Renal pelvis (tissue), 12 donors: ENCODE data around the gene PRSS21. TPM values are rescaled to one million over a fixed set of nuclear protein-coding genes. Genes with fewer than 3 reads are reported as not detected.

Experiments
- DNase-seq: peaks from one replicate; pipeline ENCODE4 v3.0.0-alpha.2; 2013
- long read RNA-seq, 16 experiments: transcript quantifications; one replicate each; lab custom pipeline, GENCODE V29; 2026
- polyA plus RNA-seq, 3 donors: library from polyadenylated mRNA; unstranded; fragments of 120-200 nt; gene quantifications; one replicate each; pipeline ENCODE4 v1.2.1, GENCODE V29; 2013; ENCODE audit not compliant: insufficient read length in 3 of 3

Gene PRSS21, protein sequence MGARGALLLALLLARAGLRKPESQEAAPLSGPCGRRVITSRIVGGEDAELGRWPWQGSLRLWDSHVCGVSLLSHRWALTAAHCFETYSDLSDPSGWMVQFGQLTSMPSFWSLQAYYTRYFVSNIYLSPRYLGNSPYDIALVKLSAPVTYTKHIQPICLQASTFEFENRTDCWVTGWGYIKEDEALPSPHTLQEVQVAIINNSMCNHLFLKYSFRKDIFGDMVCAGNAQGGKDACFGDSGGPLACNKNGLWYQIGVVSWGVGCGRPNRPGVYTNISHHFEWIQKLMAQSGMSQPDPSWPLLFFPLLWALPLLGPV
- polyA plus RNA-seq: under 1 TPM in 1 of 3 donors, not detected in 2; 0.38 TPM
- long read RNA-seq, donor 1: 0 reads
- long read RNA-seq, donor 2: 0 reads
- long read RNA-seq, donor 3: 0 reads
- long read RNA-seq, donor 4: 0 reads
- long read RNA-seq, donor 5: 0 reads
- long read RNA-seq, donor 6: 0 reads
- long read RNA-seq, donor 7: 0 reads
- long read RNA-seq, donor 8: 0 reads
- long read RNA-seq, donor 9: 0 reads
- long read RNA-seq, donor 10: 0 reads
- long read RNA-seq, donor 11: 0 reads
- long read RNA-seq, donor 12, partial matches to known transcripts: 0 of 1 reads
- long read RNA-seq, donor 12, other reads (novel, unspliced or antisense): 0 of 1 reads
- long read RNA-seq, donor 13: 0 reads
- long read RNA-seq, donor 14: 0 reads
- long read RNA-seq, donor 15: 0 reads
- long read RNA-seq, donor 16: 0 reads

DNA sequence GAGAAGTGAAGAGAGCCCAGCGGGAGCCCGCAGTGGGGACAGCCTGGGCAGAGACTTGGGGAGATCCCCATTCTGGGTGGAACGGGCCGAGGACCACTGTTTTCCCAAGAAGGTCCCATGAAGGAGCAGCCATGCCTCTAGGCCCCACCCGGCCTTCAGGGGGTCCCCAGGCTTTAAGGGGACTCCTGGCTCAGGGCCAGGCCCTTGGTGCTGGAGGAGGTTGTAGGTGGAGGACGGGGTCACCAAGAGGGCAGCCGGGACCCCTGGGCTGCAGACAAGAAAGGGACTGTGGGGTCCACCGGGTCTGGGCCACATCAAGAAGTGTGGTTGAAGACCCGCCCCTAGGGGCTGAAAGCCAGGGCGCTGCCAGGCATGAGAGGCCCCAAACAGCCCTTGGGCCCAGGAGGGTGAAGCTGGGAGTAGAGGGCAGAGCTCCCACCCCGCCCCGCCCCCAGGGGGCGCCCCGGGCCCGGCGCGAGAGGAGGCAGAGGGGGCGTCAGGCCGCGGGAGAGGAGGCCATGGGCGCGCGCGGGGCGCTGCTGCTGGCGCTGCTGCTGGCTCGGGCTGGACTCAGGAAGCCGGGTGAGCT lies at the start of gene PRSS21:
TSS of gene PRSS21 (plus strand) at position 487 of the 589 bp plus-strand sequence. CDS start at position 519, 32 bp downstream.
- DNase-seq: no peak

DNA sequence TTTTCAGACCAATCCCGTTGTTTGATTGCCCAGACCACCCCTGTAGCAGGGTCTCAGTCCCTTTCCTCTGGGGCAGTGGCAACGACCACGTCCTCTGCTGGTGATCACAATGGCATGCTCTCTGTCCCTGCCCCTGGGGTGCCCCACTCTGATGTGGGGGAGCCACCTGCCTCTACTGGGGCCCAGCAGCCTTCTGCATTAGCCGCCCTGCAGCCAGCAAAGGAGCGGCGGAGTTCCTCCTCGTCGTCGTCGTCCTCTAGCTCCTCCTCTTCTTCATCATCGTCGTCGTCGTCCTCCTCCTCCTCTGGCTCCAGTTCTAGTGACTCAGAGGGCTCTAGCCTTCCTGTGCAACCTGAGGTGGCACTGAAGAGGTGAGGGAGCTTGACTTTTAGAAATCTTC lies 49.1 kb upstream of the PRSS21 start:
- DNase-seq: no peak

DNA sequence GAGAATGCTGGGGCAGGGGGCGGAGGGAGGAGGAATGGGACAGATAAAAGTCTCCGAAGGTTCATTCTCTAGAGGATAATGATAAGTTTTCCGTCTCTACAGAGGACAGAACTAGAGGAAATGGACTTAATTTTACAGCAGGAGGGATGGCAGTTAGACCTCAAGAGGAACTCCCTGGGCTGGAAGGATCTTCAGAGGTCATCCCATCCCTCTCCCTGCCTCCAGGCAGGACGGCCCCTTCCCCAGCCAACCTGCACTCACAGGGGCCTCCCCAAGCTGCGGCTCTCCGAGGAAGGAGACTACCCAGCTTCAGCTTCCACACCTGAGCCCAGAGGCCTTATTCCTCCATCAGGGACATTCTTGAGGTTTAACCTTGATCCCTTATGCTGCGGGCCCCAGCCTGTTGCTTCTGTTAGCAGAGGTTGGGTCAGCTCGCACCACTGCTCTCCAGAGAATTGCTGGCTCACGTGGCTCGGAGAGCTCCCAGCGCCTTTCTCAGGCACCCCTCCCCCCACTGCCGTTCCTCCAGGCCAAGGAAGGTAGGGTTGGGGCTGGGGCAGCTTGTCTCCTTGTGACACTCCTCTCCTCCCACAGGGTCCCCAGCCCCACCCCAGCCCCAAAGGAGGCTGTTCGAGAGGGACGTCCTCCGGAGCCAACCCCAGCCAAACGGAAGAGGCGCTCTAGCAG lies 48.5 kb upstream of the PRSS21 start:
- no peak for DNase-seq

DNA sequence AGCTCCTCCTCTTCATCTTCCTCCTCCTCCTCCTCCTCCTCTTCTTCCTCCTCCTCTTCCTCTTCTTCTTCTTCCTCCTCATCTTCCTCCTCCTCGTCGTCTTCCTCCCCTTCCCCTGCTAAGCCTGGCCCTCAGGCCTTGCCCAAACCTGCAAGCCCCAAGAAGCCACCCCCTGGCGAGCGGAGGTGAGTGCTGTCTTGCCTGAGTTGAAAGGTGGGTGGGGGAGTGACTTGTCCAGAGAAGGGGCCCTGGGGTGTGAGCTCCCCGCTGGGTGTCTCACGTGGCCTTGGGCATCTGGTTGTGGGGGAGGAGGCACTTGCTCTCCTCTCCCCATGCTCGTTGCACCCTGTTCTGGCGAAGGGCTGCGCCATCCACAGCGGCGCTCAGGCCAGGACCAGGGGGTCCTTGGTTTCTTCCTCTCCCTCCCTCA lies 47.9 kb upstream of the PRSS21 start:
- DNase-seq: no peak

DNA sequence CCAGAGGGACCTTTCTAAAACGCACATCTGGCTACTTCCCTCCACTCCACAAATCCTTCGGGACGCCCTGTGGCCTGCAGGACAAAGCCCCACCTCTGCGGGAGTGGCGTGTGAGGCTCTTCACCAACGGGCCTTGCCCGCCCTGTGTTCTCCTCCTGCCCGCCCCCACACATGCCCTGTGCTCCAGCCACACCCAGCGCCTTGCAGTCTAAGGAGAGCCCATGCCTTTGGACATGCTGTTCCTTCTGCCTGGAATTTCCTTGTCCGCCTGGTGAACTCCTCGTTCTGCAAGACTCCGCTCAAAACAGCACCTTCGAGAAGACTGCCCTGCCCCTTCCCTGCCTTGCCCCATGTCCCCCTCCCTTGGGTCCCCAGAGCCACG lies 47.4 kb upstream of the PRSS21 start:
- DNase-seq: no peak

DNA sequence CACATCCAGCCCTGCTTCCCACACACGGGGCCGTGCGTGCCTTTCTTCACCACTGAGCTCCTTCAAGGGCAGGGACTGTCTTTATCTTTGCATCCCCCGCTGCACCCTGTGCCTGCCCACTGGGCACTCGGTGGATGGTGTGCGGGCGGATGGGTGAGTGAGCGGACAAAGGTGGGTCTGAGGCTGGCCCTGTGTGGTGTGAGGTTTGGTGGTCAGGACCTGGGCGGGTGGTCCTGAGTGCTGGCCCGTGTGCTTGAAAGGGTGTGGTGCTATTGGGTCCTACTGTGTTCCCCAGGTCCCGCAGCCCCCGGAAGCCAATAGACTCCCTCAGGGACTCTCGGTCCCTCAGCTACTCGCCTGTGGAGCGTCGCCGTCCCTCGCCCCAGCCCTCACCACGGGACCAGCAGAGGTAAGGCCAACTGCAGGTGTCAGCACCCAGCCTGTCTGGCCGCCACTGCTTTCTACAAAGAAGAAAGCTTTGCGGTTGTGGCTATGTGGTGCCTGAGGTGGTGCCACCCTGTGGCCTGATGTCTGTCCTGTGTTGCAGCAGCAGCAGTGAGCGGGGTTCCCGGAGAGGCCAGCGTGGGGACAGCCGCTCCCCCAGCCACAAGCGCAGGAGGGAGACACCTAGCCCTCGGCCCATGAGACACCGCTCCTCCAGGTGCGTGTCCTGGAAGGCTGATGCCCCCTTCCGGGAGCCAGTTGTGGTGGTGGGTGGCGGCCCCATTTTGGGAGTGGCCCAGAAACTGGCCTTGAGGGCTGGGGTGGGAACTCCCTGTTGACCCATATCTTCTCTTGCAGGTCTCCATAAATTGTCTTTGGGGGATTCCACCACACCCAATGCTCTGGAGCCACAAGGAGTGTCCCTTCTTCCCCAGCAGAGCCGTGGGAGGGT lies 46.7 kb upstream of the PRSS21 start:
- no peak for DNase-seq

DNA sequence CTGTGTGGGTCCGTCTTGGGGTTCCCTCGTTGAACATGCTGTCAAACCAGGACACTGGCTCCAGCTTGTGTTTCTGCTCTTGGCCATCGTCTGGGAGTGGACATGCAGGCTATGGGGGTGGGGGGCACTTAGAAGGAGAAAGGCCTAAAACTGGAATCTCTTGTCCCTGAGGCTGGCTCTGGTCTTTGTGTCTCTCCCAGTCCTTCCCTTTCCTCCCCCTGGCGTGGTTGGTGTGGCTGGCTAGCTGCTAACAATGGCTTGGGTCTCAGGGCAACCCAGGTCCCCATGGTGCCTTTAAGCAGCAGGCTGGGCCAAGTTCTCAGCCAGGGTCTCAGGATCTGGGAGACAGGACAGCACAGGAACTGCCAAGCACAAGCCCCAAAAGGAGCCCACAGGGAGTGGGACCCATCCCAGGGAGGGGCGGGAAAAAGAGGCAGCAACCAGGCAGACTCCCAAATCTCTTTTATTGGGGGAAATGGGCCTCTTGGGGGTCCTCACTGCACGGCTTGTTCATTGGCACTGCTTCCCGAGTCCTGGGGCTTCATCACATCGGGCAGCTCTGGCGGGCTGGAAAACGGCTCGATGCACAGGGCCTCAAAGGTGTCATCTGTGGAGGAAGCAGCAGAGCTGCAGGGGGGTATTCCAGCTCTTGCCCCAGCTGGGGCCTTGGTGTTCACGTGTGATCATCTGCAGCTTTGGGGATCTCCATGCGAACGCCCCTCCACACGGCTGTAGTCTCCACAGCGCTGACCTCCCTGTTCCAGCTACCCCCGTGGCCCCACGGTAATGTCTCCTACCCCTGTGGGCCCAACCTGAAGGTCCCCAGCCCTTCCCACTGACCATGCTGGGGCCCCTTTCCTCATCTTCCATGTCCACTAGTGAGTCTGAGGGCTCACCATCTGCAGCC lies 45.3 kb upstream of the PRSS21 start:
- DNase-seq: no peak

DNA sequence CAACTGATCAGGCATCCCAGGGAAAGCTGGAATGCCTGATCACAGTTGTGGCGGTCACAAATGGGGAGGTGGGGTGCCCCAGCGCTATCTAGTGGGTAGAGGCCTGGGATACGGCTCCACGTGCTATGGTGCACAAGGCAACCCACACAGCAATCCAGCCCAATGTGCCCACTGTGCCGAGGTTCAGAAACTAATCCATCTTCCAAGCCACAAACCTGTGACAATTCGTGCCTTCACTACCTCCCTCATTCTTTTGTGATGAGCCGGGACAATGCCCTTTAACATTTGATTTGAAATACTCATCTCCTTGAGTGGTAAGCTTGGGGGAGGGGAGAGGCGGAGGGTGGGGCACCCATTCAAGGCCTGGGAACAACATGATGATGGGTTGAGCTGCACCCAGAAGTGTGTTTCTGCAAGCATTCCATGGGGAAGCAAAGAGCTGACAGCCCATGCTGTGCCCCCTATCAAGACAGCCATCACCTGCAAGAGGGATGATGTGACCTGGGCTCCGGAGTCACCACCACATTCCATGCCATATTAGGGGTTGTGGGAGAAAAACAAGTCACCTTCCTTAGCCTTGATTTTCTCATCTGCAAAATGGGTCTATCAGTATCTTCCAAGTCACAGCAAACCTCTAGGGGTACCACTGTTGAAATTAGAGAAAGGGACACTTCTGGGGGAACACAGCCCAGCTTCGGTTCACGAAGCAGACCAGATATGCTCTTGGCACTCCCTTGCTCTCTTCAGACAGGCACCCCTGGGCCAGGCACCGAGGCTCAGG lies 43.7 kb upstream of the PRSS21 start:
- no peak for DNase-seq

DNA sequence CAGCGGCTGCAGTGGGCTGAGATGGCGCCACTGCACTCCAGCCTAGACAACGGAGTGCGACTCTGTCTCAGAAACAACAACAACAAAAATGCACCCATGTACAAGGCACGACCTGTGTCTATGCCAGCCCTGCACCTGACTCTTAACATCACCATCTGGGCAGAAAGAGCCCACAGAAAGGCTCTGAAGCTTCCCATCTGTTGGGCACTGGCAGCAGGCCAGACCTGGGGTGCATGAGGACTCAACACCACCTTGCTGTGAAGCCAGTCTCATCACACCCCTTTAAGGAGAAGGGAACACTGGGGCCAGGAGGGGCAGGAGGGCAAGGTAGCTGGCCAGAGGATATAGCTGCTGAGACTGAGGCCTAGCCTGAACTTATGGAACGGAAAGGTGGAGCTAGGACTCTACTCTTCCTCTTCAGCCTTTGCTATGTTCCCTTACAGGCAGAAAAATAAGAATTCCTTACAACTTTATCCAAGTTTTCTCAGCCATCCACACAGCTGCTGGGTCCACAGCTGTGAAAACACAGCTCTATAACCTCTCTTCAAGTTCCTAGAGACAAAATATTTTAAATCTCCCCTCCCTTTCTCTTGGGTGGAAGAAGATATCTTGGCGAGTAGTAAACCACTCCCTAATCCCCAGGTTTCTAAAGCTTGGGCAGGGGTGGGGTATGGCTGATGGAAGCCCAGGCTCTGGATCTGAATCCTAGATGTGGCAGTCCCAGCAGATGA lies 42.7 kb upstream of the PRSS21 start:
- no peak for DNase-seq

DNA sequence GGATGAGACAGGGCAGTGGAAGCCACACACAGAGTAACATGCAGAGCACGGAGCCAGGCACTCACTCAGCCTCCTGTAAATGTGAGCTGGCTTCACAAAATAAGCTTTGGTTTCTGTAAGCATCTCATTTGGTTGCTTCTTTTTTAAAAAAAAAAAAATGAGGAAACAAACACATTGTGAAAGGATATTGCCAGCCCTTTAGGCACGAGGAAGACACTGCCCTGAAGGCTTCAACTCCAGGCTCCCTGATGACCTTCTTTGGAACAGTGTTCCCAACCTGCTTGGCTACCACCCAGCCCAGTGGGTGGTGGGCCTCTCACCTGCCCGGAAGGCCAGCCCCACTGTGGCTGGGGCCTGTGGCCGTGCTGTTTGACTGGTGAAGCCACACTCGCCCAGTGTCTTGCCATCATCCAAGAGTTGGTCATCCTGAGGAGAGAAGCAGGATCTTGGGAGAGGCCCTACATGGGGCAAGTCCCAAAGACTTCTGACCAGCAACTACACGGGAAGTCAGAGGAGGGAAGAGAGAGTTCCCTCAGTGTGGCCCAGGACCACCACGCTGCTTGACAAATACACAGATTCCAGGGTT lies 41.8 kb upstream of the PRSS21 start:
- DNase-seq: no peak

DNA sequence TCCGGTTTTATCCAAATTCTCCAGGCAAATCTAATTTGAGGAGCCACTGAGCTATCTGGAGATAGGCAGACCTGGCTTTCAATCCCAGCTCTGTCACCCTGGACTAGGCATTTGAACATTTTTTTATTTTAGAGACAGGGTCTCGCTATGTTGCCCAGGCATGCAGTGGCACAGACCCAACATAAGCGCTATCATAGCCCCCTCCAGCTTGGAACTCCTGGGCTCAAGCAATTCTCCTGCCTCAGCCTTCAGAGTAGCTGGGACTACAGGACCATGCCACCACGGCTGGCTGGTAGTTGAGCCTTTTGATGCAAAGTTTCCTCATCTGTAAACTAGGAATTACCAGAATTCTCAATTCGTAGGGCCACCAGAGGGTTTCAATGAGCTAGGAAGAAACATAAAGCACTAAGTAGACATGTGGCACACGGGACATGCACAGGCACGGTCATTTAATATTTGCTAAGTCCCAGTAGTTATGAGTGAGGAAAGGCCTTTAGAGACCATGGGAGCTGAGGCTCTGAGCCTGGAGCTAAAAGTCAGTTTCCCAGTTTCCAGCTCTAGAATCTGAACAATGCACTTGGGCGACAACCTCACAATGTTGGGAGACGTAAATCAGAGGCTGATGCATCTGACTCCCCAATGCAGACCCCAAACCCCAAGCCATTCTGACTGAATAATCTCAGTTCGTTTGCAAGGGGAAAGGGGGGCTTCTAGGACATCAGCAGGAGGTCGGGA lies 41.1 kb upstream of the PRSS21 start:
- DNase-seq: no peak

DNA sequence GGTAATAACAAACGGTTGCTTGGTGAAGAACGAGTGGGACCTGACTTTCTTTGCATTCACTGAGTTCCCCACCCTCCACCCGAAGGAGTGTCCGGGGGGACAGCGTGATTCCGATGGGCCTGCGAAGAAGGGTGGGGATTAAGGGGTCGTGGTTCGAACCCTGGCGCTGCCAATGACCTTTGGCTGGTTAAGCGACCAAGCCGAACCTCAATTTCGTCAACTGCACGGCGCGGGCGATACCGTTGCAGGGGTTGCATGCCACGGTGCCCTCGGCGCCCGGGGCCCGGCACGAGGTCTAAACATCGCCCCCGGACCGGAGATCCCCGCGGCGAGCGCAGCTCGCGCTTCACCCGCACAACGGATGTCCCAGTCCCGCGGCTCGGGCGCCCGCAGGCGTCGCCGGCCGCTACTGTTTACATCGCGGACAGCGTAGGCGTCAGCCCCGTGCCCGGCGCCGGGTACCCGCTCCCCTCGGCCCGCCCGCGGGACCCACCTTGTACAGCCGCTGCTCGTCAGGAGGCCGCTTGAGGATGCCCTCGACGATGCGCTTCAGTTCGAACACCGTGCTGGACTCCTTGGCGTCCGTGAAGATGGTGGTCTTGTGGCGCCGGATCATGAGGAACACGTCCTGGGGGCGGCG lies 40.4 kb upstream of the PRSS21 start:
- no peak for DNase-seq

DNA sequence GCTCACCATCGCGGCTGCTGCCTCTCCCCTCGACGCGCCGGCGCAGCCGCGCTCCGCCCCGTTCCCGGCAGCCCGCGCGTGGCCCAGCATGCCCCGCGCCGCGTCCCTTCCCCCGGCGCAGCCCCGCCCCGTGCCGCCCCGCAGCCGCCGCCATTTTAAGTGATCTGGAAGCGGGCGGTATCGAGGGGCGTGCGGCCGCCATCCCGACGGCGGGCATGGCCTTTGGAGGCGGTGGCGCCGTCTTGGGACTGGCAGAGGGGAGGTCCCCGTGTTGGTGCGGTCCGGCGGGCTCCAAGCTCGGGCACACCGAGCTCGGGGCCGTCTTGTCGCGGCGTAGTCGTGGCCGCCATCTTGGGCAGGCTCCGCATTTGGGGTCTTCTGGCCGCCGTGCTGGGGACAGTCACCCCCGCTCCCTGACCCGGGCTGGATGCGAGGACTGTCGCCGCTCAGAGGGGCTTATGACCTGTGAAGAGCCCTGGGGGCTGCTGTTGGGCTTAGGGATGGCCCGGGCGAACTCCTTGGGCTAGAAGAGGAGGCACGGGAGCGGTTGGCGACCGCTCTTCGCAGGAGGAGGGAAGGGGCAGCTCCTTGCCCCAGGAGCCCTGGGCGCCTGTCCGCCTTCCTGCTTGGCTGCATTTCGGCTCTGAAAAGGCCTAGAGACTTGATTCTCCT lies 39.7 kb upstream of the PRSS21 start, which contains the start of gene ELOB:
TSS of gene ELOB (minus strand) at position 50 of the 672 bp plus-strand sequence. CDS start at position 9, 41 bp downstream.
- peak; percentile 87 for DNase-seq

DNA sequence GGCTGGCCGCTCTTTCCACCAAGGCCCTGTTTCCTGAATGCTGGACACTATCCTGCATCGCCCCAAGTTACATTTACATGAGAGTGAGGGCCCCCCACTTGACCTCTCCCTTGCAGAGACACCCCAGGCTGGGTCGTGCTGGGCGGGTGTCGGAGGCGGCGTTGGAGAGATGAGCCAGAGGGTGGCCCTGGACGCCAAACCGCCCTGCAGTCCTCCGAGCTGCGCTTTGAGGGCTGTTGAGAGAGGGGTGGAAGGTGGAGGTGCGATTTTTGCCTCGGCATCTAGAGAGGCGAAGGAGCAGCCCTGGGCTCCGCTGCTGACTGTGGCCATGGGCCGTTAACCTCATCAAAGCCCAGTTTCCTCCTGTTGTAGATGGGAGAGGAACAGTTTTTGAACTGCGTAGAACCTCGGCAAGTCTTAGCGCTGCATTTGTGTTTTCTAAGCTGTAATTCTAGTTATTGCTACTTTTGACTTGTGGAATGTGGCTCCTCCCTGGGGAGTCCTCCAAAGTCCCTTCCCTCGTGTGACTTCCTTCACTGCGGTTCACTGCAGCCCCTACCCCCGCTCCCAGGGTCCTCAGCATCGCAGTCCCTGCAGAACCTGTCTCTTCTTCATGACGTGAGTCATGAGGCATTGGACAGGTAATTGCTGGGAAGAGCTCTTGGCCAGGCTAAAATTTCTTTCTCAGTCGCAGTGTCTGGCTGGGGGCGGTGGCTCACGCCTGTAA lies 39.0 kb upstream of the PRSS21 start:
- DNase-seq: peak; percentile 55

DNA sequence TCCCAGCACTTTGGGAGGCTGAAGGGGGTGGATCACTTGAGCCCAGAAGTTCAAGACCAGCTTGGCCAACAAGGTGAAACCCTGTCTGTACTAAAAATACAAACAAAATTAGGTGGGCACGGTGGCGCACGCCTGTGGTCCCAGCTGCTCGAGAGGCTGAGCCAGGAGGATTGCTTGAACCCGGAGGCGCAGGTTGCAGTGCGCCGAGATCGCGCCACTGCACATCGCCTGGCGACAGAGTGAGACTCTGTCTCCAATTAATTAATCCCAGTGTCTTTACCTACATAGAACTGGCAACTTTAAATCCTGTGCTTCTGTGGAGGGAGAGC lies 38.4 kb upstream of the PRSS21 start:
- no peak for DNase-seq
